HepG2 (cell line): Measurements from ENCODE around the gene FAM234B. TPM values are rescaled to one million over a fixed set of nuclear protein-coding genes. Genes with fewer than 3 reads are reported as not detected.

Experiments
- EP300 ChIP-seq, 3 experiments: sonication (generic) in 1 of 3; formaldehyde crosslinking in 1 of 3; IDR thresholded peaks; 2 replicates each; pipeline versions ENCODE4 v1.5.1 to v1.6.1; 2011 to 2020; ENCODE audit warnings: low read depth in 2 of 3, low read length in 2 of 3, borderline replicate concordance in 1 of 3, improper control_type of control experiment in 1 of 3, mild to moderate bottlenecking in 1 of 3, missing genetic modification reagents in 1 of 3, moderate library complexity in 1 of 3
- FOXA1 ChIP-seq, 2 experiments: fragments of 450-650 bp in 1 of 2; sonication (generic) in 1 of 2; formaldehyde crosslinking in 1 of 2; IDR thresholded peaks; 2 replicates each; pipeline versions ENCODE4 v1.4.0 to v1.6.1; 2016 to 2020; ENCODE audit warnings: missing genetic modification reagents in 1 of 2
- HCFC1 ChIP-seq: fragments of 150-350 bp; IDR thresholded peaks from 2 replicates; pipeline ENCODE4 v1.6.1; 2014; ENCODE audit warnings: low read depth, low read length
- HNF4G ChIP-seq, 2 experiments: sonication (generic) in 1 of 2; formaldehyde crosslinking in 1 of 2; IDR thresholded peaks; 2 replicates each; pipeline versions ENCODE4 v1.4.0 to v1.6.1; 2011 to 2020; ENCODE audit warnings: borderline replicate concordance in 2 of 2, low read depth in 2 of 2, mild to moderate bottlenecking in 2 of 2, low read length in 1 of 2, missing genetic modification reagents in 1 of 2, moderate library complexity in 1 of 2
- MAFG ChIP-seq: sonication (generic); formaldehyde crosslinking; IDR thresholded peaks from 2 replicates; pipeline ENCODE4 v1.5.1; 2020; ENCODE audit warnings: mild to moderate bottlenecking, missing genetic modification reagents
- MIER2 ChIP-seq: IDR thresholded peaks from 2 replicates; pipeline ENCODE4 v1.6.1; 2016; ENCODE audit warnings: missing biosample characterization, missing genetic modification reagents
- MTF2 ChIP-seq: sonication (generic); formaldehyde crosslinking; IDR thresholded peaks from 2 replicates; pipeline ENCODE4 v1.5.0; 2020; ENCODE audit warnings: missing genetic modification reagents, borderline replicate concordance
- NCOA1 ChIP-seq: sonication (generic); formaldehyde crosslinking; IDR thresholded peaks from 2 replicates; pipeline ENCODE4 v1.9.0; 2021; ENCODE audit warnings: missing genetic modification reagents
- RELA ChIP-seq: sonication (generic); formaldehyde crosslinking; IDR thresholded peaks from 2 replicates; pipeline ENCODE4 v1.4.0; 2020; ENCODE audit warnings: missing genetic modification reagents
- REPIN1 ChIP-seq: sonication (generic); formaldehyde crosslinking; IDR thresholded peaks from 2 replicates; pipeline ENCODE4 v1.8.0; 2022; ENCODE audit warnings: missing genetic modification reagents, low read depth, mild to moderate bottlenecking, borderline replicate concordance
- RFX5 ChIP-seq: IDR thresholded peaks from 2 replicates; pipeline ENCODE4 v1.6.1; 2011; ENCODE audit warnings: low read depth, low read length, improper control_type of control experiment
- SAP130 ChIP-seq: IDR thresholded peaks from 2 replicates; pipeline ENCODE4 v1.6.1; 2016; ENCODE audit warnings: low read depth
- SP4 ChIP-seq: sonication (generic); formaldehyde crosslinking; IDR thresholded peaks from 2 replicates; pipeline ENCODE4 v1.8.1; 2023; ENCODE audit warnings: mild to moderate bottlenecking, missing genetic modification reagents
- SRF ChIP-seq: IDR thresholded peaks from 2 replicates; pipeline ENCODE4 v1.6.1; 2011; ENCODE audit warnings: mild to moderate bottlenecking, low read depth, low read length, moderate library complexity
- U2AF1 ChIP-seq: fragments of 200-400 bp; formaldehyde crosslinking; optimal IDR thresholded peaks from 2 replicates; pipeline ENCODE3; 2017; ENCODE audit warnings: mild to moderate bottlenecking, low read depth, low read length
- ZNF768 ChIP-seq: sonication (generic); formaldehyde crosslinking; IDR thresholded peaks from 2 replicates; pipeline ENCODE4 v1.4.0; 2020; ENCODE audit warnings: missing genetic modification reagents
- polyA plus RNA-seq, 8 experiments: library from polyadenylated mRNA; depleted of rRNA in 3 of 8; stranded (reverse) in 7 of 8; unstranded in 1 of 8; fragments of >200 nt; fragmentation: Illumina TruSeq in 4 of 8; extraction: Trizol in 4 of 8; gene quantifications; 2 replicates each; pipeline versions ENCODE4 v1.2.1 to v1.2.3, GENCODE V29; 2011 to 2016; ENCODE audit warnings: low read depth in 4 of 8, missing spikeins in 1 of 8, mixed read lengths in 1 of 8; ENCODE audit not compliant: insufficient read depth in 1 of 8
- total RNA-seq, 5 experiments: library from RNA; depleted of rRNA; stranded (reverse); fragments of >200 nt; fragmentation: Illumina TruSeq; extraction: Trizol; gene quantifications; 2 replicates each; pipeline ENCODE4 v1.2.3, GENCODE V29; 2016; ENCODE audit warnings: low read depth in 1 of 5
- TF ChIP-seq, protein P1 (sequence below): sonication (generic); formaldehyde crosslinking; IDR thresholded peaks from 2 replicates; pipeline ENCODE4 v1.5.1; 2020; ENCODE audit warnings: mild to moderate bottlenecking, missing genetic modification reagents, moderate library complexity
- TF ChIP-seq, protein P2 (sequence below): sonication (generic); formaldehyde crosslinking; IDR thresholded peaks from 2 replicates; pipeline ENCODE4 v1.5.0; 2020; ENCODE audit warnings: missing genetic modification reagents, mild to moderate bottlenecking, borderline replicate concordance
- TF ChIP-seq, protein P3 (sequence below): sonication (generic); formaldehyde crosslinking; IDR thresholded peaks from 2 replicates; pipeline ENCODE4 v1.8.0; 2022; ENCODE audit warnings: mild to moderate bottlenecking, missing genetic modification reagents; ENCODE audit not compliant: insufficient replicate concordance
- TF ChIP-seq, protein P4 (sequence below): sonication (generic); formaldehyde crosslinking; IDR thresholded peaks from 2 replicates; pipeline ENCODE4 v1.4.0; 2020; ENCODE audit warnings: missing genetic modification reagents, mild to moderate bottlenecking, borderline replicate concordance

The FAM234B gene
- total and polyA plus RNA-seq, 2 of the 13 experiments (the other 11 are each of a cell fraction or from before 2014, with no cell fraction given) = 7.8 to 13.8 TPM

DNA sequence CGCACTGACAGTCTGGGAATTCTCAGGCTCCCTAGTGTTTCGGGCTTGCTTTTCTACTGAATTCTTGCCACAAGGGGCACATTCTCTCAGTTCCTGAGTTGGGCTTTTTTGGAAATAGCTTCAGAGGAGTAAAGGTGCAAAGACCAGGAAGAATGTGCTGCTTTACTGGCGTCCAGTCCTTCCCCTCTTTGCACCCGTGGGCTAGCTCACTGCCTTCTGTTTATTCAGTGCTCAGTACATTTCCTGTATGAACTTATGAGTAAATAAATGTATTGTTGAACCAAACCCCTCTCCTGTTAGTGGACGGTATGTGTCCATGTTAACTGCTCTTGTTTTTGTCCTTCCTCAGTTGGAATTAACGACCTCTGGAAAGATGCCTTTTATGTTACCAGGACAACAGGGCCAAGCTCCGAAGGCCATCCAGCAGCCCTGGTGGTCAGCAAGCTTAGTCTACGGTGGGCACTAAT, 35.3 kb downstream of the FAM234B start (continued):
- TF ChIP-seq, protein P1, sequence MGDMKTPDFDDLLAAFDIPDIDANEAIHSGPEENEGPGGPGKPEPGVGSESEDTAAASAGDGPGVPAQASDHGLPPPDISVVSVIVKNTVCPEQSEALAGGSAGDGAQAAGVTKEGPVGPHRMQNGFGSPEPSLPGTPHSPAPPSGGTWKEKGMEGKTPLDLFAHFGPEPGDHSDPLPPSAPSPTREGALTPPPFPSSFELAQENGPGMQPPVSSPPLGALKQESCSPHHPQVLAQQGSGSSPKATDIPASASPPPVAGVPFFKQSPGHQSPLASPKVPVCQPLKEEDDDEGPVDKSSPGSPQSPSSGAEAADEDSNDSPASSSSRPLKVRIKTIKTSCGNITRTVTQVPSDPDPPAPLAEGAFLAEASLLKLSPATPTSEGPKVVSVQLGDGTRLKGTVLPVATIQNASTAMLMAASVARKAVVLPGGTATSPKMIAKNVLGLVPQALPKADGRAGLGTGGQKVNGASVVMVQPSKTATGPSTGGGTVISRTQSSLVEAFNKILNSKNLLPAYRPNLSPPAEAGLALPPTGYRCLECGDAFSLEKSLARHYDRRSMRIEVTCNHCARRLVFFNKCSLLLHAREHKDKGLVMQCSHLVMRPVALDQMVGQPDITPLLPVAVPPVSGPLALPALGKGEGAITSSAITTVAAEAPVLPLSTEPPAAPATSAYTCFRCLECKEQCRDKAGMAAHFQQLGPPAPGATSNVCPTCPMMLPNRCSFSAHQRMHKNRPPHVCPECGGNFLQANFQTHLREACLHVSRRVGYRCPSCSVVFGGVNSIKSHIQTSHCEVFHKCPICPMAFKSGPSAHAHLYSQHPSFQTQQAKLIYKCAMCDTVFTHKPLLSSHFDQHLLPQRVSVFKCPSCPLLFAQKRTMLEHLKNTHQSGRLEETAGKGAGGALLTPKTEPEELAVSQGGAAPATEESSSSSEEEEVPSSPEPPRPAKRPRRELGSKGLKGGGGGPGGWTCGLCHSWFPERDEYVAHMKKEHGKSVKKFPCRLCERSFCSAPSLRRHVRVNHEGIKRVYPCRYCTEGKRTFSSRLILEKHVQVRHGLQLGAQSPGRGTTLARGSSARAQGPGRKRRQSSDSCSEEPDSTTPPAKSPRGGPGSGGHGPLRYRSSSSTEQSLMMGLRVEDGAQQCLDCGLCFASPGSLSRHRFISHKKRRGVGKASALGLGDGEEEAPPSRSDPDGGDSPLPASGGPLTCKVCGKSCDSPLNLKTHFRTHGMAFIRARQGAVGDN = 0 out of 2 replicates have a peak, but pooled peaks have one; percentile 36
- no peak for TF ChIP-seq MTF2
- no peak for TF ChIP-seq RFX5
- TF ChIP-seq SAP130 (CRISPR knock-in tag) = peak; percentile 80
- peak; percentile 57; the same call in 1 of the 2 replicates for TF ChIP-seq SRF
- no peak for TF ChIP-seq ZNF768
- no peak for TF ChIP-seq SP4
- no peak for TF ChIP-seq FOXA1 (IDR thresholded peaks at IDR 0.05)
- TF ChIP-seq FOXA1 (CRISPR knock-in tag; IDR thresholded peaks at IDR 0.05) = peak; percentile 75
- TF ChIP-seq MIER2 (CRISPR knock-in tag) = 0 out of 2 replicates have a peak, but pooled peaks have one; percentile 54
- TF ChIP-seq, protein P2, sequence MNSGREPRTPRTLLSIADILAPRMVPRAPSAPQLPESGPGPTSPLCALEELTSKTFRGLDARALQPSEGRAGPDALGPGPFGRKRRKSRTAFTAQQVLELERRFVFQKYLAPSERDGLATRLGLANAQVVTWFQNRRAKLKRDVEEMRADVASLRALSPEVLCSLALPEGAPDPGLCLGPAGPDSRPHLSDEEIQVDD (CRISPR knock-in tag) = no peak
- no peak for TF ChIP-seq RELA
- no peak for TF ChIP-seq HCFC1
- peak in 1 of 2 experiments; percentile 62; a peak in 2 of 4 replicates for TF ChIP-seq EP300 (IDR thresholded peaks at IDR 0.05; ENCODE audit: low read depth in 2 of 2, low read length in 2 of 2)
- TF ChIP-seq EP300 (CRISPR knock-in tag; IDR thresholded peaks at IDR 0.05; ENCODE audit: borderline replicate concordance) = no peak
- TF ChIP-seq MAFG = no peak
- TF ChIP-seq, protein P3, sequence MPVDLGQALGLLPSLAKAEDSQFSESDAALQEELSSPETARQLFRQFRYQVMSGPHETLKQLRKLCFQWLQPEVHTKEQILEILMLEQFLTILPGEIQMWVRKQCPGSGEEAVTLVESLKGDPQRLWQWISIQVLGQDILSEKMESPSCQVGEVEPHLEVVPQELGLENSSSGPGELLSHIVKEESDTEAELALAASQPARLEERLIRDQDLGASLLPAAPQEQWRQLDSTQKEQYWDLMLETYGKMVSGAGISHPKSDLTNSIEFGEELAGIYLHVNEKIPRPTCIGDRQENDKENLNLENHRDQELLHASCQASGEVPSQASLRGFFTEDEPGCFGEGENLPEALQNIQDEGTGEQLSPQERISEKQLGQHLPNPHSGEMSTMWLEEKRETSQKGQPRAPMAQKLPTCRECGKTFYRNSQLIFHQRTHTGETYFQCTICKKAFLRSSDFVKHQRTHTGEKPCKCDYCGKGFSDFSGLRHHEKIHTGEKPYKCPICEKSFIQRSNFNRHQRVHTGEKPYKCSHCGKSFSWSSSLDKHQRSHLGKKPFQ (CRISPR knock-in tag) = no peak
- TF ChIP-seq, protein P4, sequence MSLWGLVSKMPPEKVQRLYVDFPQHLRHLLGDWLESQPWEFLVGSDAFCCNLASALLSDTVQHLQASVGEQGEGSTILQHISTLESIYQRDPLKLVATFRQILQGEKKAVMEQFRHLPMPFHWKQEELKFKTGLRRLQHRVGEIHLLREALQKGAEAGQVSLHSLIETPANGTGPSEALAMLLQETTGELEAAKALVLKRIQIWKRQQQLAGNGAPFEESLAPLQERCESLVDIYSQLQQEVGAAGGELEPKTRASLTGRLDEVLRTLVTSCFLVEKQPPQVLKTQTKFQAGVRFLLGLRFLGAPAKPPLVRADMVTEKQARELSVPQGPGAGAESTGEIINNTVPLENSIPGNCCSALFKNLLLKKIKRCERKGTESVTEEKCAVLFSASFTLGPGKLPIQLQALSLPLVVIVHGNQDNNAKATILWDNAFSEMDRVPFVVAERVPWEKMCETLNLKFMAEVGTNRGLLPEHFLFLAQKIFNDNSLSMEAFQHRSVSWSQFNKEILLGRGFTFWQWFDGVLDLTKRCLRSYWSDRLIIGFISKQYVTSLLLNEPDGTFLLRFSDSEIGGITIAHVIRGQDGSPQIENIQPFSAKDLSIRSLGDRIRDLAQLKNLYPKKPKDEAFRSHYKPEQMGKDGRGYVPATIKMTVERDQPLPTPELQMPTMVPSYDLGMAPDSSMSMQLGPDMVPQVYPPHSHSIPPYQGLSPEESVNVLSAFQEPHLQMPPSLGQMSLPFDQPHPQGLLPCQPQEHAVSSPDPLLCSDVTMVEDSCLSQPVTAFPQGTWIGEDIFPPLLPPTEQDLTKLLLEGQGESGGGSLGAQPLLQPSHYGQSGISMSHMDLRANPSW = peak; percentile 65; the same call in 1 of the 2 replicates
- TF ChIP-seq NCOA1 (CRISPR knock-in tag) = no peak
- peak; percentile 23; the same call in 1 of the 2 replicates for TF ChIP-seq HNF4G (IDR thresholded peaks at IDR 0.05; ENCODE audit: borderline replicate concordance, low read depth, low read length)
- TF ChIP-seq HNF4G (CRISPR knock-in tag; IDR thresholded peaks at IDR 0.05; ENCODE audit: borderline replicate concordance, low read depth) = peak; percentile 58; the same call in 1 of the 2 replicates
- TF ChIP-seq U2AF1 = no peak
- no peak for TF ChIP-seq REPIN1 (CRISPR knock-in tag)
